ENCODE results near the gene RNF220.

Gene RNF220

DNA sequence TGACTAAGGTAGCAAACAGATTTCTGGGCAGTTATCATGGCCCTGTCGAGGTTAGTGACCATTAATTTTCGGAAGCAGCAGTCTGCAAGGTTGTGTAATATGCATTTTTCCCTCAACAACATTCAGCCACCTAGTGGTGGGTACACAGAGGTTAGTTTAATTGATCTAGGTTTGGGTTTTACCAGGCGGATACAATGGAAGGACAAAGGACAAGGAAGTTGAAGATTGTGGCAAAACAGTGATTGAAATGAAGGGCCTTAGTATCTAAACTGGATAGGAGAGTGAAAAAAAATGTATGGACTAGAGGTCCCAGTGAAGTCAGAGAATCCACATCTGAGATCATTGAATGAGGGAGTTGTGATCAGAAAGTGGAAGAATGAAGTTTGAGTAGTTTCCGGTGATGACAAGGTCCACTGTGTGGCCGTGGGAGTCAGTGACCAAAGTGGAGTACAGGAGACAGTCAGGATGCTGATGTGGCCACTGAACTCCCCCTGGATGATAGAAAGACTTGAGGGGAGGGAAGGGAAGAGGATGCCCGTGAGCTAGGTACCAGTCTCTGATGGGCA is 272.2 kb downstream of the RNF220 start:
- TF ChIP-seq, protein P1, sequence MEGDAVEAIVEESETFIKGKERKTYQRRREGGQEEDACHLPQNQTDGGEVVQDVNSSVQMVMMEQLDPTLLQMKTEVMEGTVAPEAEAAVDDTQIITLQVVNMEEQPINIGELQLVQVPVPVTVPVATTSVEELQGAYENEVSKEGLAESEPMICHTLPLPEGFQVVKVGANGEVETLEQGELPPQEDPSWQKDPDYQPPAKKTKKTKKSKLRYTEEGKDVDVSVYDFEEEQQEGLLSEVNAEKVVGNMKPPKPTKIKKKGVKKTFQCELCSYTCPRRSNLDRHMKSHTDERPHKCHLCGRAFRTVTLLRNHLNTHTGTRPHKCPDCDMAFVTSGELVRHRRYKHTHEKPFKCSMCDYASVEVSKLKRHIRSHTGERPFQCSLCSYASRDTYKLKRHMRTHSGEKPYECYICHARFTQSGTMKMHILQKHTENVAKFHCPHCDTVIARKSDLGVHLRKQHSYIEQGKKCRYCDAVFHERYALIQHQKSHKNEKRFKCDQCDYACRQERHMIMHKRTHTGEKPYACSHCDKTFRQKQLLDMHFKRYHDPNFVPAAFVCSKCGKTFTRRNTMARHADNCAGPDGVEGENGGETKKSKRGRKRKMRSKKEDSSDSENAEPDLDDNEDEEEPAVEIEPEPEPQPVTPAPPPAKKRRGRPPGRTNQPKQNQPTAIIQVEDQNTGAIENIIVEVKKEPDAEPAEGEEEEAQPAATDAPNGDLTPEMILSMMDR (IDR thresholded peaks at IDR 0.05; ENCODE audit: low read depth, low read length, missing control alignments), result peak; percentile 61
- in situ Hi-C loops (cut with HindIII; ENCODE audit: low pct_ligation_motif_present, low sequenced_read_pairs), result no loop called here
- Histone ChIP-seq H3K4me3 (ENCODE audit: low read depth, low read length) (no peak overlapping the region), H3K36me3 (replicated peaks) (no peaks in the 10 kb centered on the region), H3K27me3 (replicated peaks) (no peaks in the 10 kb centered on the region), H3K27ac (no peak overlapping the region)
- DNase-seq, result peak; percentile 28

DNA sequence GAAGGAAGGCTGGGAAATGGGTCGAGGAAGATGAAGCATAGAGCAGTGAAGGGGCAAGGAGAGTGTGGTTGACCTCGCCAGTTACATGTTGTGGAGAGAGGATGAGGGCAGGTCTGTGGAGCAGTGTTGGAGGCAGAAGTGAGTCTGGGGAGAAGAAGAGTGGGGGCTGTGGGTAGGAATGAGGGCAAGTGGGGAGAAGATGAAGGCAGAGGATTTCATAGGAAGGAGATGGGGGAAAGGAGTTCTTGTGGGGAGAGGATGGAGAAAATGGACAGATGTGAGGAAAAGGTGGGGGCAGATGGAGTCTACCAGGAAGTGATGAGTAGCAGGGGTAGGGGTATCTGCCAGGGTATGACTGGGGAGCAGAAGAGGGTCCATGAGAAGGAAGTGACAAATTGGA is 273.1 kb downstream of the RNF220 start:
- Histone ChIP-seq H3K27ac (no peak overlapping the region), H3K36me3 (replicated peaks) (no peaks in the 10 kb centered on the region), H3K27me3 (replicated peaks) (no peaks in the 10 kb centered on the region), H3K4me3 (ENCODE audit: low read depth, low read length) (no peak overlapping the region)
- TF ChIP-seq, protein P1 (IDR thresholded peaks at IDR 0.05; ENCODE audit: low read depth, low read length, missing control alignments), result no peak
- DNase-seq, result no peak
- in situ Hi-C loops (cut with HindIII; ENCODE audit: low pct_ligation_motif_present, low sequenced_read_pairs), result no loop called here

DNA sequence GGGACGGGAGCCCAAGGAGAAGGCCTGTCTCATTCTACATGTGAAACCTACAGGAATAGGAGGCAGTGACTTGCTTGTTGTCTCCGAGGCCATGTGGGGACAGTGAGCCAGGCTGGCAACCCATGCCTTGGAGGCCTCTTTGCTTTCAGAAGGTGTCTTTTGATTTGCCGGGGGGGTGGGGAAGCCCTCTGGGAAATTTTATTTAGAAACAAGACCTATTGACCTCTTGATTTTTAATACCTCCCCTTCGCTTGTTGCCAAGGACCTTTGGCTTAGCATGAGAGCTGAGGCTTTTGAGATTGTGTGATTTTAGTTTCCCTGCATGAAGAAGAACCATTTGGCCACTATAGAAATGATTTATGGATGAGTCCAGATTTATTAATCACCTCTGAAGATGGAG is 273.6 kb downstream of the RNF220 start:
- H3K36me3 ChIP-seq (replicated peaks), result no peaks in the 10 kb centered on the region
- in situ Hi-C loops (cut with HindIII; ENCODE audit: low pct_ligation_motif_present, low sequenced_read_pairs), result no loop called here
- TF ChIP-seq, protein P1 (IDR thresholded peaks at IDR 0.05; ENCODE audit: low read depth, low read length, missing control alignments), result no peak
- no peak overlapping the region for H3K27ac ChIP-seq
- H3K27me3 ChIP-seq (replicated peaks), result no peaks in the 10 kb centered on the region
- DNase-seq, result no peak
- no peak overlapping the region for H3K4me3 ChIP-seq (ENCODE audit: low read depth, low read length)

- no peak for DNase-seq
- H3K4me3 ChIP-seq (ENCODE audit: low read depth, low read length), result no peak overlapping the region
- H3K36me3 ChIP-seq (replicated peaks), result no peaks in the 10 kb centered on the region
- H3K27ac ChIP-seq, result no peak overlapping the region
- in situ Hi-C loops (cut with HindIII; ENCODE audit: low pct_ligation_motif_present, low sequenced_read_pairs), result no loop called here
- H3K27me3 ChIP-seq (replicated peaks), result no peaks in the 10 kb centered on the region
- TF ChIP-seq, protein P1 (IDR thresholded peaks at IDR 0.05; ENCODE audit: low read depth, low read length, missing control alignments), result no peak
These were observed 274.4 kb downstream of the RNF220 start for GRCh38 chr1:44679468-44679867.

GRCh38 chr1:44681905-44682882 is 277.1 kb downstream of the RNF220 start:
- in situ Hi-C loops (cut with HindIII; ENCODE audit: low pct_ligation_motif_present, low sequenced_read_pairs), result no loop called here
- TF ChIP-seq, protein P1 (IDR thresholded peaks at IDR 0.05; ENCODE audit: low read depth, low read length, missing control alignments), result no peak
- no peak for DNase-seq
- H3K4me3 ChIP-seq (ENCODE audit: low read depth, low read length), result no peak overlapping the region
- no peak overlapping the region for H3K27ac ChIP-seq
- H3K36me3 ChIP-seq (replicated peaks), result no peaks in the 10 kb centered on the region
- H3K27me3 ChIP-seq (replicated peaks), result no peaks in the 10 kb centered on the region
